A673 (cell line): ENCODE data around the gene KRTAP9-3.
"Not testable (repeated sequence)": the region's sequence is repeated elsewhere in the genome, so short reads cannot be mapped to it uniquely, and the experiment has no call there.

ENCODE experiments used
- EZH2 ChIP-seq: fragments of 200-600 bp; sonication (generic); IDR thresholded peaks from 2 replicates; pipeline ENCODE4 v1.6.1; 2017; ENCODE audit warnings: borderline replicate concordance, low read depth, mild to moderate bottlenecking, mixed read lengths, antibody characterized with exemption, low read length; ENCODE audit not compliant: poor library complexity, severe bottlenecking
- TF ChIP-seq, protein P1 (sequence below): fragments of 300-800, 200-600 bp; sonication (generic); conservative IDR thresholded peaks from 2 replicates; pipeline ENCODE4 v1.5.1; 2017; ENCODE audit warnings: low read depth, mild to moderate bottlenecking, antibody characterized with exemption, low read length, moderate library complexity, mixed read lengths

DNA sequence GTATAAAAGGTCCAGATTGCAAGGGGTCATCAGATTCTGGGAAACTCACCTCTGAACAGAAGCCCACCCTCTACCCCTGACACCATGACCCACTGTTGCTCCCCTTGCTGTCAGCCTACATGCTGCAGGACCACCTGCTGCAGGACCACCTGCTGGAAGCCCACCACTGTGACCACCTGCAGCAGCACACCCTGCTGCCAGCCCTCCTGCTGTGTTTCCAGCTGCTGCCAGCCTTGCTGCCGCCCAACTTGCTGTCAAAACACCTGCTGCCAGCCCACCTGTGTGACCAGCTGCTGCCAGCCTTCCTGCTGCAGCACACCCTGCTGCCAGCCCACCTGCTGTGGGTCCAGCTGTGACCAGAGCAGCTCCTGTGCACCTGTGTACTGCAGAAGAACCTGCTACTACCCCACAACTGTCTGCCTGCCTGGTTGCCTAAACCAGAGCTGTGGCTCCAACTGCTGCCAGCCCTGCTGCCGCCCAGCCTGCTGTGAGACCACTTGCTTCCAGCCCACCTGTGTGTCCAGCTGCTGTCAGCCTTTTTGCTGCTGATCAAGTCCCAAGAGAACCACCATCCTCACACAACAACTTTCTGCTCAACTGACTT lies 17.5 kb downstream of the KRTAP9-3 start, which contains the start of gene KRTAP9-4:
- TF ChIP-seq, protein P1, sequence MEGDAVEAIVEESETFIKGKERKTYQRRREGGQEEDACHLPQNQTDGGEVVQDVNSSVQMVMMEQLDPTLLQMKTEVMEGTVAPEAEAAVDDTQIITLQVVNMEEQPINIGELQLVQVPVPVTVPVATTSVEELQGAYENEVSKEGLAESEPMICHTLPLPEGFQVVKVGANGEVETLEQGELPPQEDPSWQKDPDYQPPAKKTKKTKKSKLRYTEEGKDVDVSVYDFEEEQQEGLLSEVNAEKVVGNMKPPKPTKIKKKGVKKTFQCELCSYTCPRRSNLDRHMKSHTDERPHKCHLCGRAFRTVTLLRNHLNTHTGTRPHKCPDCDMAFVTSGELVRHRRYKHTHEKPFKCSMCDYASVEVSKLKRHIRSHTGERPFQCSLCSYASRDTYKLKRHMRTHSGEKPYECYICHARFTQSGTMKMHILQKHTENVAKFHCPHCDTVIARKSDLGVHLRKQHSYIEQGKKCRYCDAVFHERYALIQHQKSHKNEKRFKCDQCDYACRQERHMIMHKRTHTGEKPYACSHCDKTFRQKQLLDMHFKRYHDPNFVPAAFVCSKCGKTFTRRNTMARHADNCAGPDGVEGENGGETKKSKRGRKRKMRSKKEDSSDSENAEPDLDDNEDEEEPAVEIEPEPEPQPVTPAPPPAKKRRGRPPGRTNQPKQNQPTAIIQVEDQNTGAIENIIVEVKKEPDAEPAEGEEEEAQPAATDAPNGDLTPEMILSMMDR = not testable (repeated sequence)
- TF ChIP-seq EZH2 = not testable (repeated sequence)
